Measurements from ENCODE around the gene ZNF761.
"Not testable (repeated sequence)": the region's sequence is repeated elsewhere in the genome, so short reads cannot be mapped to it uniquely, and the experiment has no call there.

Gene ZNF761

DNA sequence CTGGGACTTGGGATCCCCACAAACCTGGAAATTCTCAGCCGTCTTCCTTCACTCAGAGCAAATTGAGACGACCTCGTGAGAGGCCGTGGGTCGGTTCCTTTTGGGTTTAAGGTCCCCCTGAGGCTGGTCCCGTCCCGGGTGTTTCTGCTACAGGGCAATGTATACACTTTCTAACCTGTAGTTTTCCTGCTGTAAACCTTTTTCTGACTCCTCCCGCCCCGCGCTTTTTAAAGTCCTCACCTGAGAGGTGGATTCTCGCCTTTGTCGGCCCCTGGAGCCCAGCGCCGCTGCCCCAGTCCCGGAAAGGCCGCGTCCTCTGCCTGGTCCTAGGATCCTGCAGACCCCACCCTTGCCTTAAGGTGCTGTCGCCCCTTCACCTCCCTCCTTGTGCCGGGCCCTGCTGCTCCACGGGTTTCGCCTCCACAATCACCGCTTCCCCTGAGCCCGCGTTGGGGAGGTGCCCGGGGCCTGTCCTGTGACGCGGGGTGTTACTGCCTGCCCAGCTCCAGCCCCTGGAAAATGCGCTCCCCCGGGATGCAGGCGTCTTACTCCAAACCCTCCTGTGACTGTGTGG, 391 bp downstream of the ZNF761 start:
- TF ChIP-seq, protein P1, sequence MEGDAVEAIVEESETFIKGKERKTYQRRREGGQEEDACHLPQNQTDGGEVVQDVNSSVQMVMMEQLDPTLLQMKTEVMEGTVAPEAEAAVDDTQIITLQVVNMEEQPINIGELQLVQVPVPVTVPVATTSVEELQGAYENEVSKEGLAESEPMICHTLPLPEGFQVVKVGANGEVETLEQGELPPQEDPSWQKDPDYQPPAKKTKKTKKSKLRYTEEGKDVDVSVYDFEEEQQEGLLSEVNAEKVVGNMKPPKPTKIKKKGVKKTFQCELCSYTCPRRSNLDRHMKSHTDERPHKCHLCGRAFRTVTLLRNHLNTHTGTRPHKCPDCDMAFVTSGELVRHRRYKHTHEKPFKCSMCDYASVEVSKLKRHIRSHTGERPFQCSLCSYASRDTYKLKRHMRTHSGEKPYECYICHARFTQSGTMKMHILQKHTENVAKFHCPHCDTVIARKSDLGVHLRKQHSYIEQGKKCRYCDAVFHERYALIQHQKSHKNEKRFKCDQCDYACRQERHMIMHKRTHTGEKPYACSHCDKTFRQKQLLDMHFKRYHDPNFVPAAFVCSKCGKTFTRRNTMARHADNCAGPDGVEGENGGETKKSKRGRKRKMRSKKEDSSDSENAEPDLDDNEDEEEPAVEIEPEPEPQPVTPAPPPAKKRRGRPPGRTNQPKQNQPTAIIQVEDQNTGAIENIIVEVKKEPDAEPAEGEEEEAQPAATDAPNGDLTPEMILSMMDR (conservative IDR thresholded peaks at IDR 0.05) = no peak
- peak; percentile 58 for TF ChIP-seq ZFX (IDR thresholded peaks at IDR 0.05)
- H3K27ac ChIP-seq = peak overlapping the region; percentile 77

DNA sequence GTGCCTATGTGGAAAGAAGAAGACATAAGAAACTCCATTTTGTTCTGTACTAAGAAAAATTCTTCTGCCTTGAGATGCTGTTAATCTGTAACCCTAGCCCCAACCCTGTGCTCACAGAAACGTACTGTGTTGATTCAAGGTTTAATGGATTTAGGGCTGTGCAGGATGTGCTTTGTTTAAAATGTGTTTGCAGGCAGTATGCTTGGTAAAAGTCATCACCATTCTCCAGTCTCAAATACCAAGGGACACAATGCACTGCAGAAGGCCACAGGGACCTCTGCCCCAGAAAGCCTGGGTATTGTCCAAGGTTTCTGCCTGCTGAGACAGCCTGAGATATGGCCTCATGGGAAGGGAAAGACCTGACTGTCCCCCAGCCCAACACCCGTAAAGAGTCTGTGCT, 12.0 kb downstream of the ZNF761 start:
- H3K27ac ChIP-seq = not testable (repeated sequence)

DNA sequence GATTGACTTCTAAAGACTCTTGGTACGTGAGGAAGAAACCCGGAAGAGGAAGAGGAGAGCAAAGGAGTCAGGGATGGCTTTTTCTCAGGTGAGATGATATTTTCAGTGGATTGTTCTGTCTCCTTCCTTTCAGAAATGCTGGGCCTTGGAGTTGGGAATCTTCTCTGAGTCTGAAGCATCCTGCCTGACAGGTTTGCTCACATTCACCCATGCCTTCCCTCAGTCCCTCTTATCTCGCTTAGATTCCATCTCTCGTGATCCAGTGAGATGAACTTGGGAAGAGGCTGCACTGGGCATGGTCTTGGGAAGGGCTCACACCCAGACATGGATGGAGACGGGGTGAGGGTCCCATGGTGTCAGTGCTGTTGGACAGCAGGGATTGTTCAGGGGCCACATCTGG, 15.4 kb downstream of the ZNF761 start:
- H3K27ac ChIP-seq = not testable (repeated sequence)

DNA sequence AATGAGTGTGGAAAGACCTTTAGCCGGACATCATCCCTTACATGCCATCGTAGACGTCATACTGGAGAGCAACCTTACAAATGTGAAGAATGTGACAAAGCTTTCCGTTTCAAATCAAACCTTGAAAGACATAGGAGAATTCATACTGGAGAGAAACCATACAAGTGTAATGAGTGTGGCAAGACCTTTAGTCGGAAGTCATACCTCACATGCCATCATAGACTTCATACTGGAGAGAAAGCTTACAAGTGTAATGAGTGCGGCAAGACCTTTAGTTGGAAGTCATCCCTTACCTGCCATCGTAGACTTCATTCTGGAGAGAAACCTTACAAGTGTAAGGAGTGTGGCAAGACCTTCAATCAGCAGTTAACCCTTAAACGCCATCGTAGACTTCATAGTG, 24.0 kb downstream of the ZNF761 start:
- TF ChIP-seq, protein P1 (conservative IDR thresholded peaks at IDR 0.05) = no peak
- no peak for TF ChIP-seq ZFX (IDR thresholded peaks at IDR 0.05)
- H3K27ac ChIP-seq = no peak overlapping the region

DNA sequence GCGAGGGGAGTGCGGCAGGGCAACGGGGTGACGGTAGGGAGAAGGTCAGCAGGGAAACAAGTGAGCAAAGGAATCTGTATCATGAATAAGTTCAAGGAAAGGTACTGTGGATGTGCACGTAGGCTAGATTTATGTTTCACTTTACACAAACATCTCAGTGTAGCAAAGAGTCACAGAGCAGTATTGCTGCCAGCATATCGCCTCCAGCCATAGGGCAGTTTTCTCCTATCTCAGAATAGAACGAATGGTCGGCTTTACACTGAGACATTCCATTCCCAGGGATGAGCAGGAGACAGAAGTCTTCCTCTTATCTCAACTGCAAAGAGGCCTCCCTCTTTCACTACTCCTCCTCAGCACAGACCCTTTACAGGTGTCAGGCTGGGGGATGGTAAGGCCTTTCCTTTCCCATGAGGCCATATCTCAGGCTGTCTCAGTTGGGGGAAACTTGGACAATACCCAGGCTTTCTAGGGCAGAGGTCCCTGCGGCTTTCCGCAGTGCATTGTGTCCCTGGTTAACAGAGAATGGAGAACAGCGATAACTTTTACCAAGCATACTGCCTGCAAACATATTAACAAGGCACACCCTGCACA, 28.4 kb downstream of the ZNF761 start:
- H3K27ac ChIP-seq = not testable (repeated sequence)

DNA sequence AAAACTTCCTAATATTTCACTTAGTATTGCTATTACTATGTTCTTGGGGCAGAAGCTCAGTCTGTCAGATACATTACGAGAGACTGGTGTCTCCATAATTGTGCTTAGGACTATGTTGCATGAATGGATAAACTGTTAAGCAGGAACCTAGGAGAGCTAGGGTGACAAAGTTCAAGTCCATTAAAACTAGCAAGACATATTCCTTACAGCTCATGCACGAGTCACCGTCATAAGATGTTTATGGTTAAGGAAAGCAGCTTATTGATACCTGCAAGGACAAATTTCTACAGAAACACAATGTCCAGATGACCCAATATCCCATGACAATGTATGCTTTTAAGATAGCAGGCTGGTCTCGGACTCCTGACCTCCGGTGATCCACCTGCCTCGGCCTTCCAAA, 30.1 kb downstream of the ZNF761 start:
- H3K27ac ChIP-seq = no peak overlapping the region
- TF ChIP-seq, protein P1 (conservative IDR thresholded peaks at IDR 0.05) = no peak
- TF ChIP-seq ZFX (IDR thresholded peaks at IDR 0.05) = no peak

DNA sequence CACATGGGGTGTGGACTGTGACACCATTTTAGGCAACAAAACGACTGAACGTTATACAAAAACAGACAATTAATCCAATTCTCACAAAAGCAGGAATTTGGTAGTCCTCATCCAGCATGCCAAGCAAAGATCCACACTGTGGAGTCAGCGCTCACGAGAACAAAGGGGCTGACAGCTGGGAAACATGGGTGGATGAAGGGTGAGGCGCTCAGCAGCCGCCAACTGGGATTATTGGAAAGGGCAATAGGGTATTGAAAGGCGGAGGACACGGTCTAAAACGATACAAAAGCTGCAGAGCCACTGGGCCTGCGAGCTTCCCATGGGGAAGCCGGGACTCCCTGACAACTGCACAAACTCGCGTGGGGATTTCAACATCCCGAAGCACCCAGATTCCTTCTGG, 31.1 kb downstream of the ZNF761 start:
- H3K27ac ChIP-seq = no peak overlapping the region
- TF ChIP-seq, protein P1 (conservative IDR thresholded peaks at IDR 0.05) = no peak
- no peak for TF ChIP-seq ZFX (IDR thresholded peaks at IDR 0.05)

DNA sequence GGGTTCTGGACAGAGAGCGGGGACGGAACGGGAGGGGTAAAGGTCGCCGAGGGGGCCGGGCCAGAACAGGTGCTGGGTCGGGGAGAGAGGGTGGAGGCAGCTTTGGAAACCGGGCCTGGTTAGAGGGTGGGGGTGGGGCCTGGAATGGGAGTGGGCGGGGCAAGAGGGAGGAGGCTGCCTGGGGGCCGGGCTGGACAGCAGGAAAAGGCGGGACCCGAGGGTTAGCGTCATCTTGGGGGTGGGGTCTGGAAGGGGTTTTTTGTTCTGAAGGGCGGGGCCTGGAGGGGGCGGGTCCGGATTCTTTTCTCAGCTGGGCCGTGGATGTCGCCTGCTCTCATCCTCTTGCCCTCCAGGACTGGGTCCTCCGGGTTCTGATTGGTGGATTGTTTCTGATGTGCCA, 31.5 kb downstream of the ZNF761 start:
- no peak overlapping the region for H3K27ac ChIP-seq
- TF ChIP-seq ZFX (IDR thresholded peaks at IDR 0.05) = no peak
- TF ChIP-seq, protein P1 (conservative IDR thresholded peaks at IDR 0.05) = no peak

DNA sequence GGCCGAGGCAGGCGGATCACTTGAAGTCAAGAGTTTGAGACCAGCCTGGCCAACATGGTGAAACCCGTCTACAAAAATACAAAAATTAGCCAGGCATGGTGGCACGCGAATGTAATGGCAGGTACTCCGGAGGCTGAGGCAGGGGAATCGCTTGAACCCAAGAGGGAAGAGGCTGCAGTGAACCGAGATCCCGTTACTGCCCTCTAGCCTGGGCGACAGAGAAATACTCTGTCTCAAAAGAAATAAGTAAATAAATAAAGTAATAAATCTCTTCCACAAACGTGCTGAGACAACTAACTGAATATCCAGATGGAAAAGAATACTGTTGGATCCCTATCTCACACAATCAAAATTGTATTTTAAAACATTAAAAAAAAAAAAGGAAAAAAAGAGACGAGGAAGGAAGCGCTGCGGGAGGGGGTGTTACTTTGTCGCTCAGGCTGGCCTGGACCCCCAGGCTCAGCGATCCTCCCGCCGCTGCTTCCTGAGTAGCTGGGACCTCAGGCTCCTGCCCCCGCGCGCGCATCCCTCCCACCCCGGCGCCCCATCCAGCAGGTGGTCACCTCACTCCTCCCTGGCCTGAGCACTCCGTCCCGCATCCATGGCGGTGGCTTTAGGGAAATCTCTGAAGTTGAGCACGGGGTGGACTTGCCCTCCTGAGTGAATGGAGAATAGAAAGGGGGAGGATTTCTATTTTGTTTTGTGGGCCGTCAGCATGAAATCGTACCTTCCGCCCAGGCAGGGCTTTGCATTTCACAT, 35.1 kb downstream of the ZNF761 start:
- no peak for TF ChIP-seq ZFX (IDR thresholded peaks at IDR 0.05)
- TF ChIP-seq, protein P1 (conservative IDR thresholded peaks at IDR 0.05) = no peak; the same call in 1 of the 2 replicates
- peak overlapping the region; percentile 67; the same call in 1 of the 2 replicates for H3K27ac ChIP-seq
